GM21717 (cell line): ENCODE results near the gene ALDH1A1.

ENCODE experiments used
- ATAC-seq: cut with Tn5 transposase; IDR thresholded peaks from one replicate; pipeline ENCODE4 v1.9.1; 2021; ENCODE audit warnings: mild to moderate bottlenecking, moderate library complexity; ENCODE audit not compliant: unreplicated experiment

The ALDH1A1 gene

GRCh38 chr9:72980183-72980582 lies 27.3 kb upstream of the ALDH1A1 start:
- no peak for ATAC-seq

- ATAC-seq: no peak
Observed at GRCh38 chr9:72979405-72980100, 26.7 kb upstream of the ALDH1A1 start.

GRCh38 chr9:72978744-72979143 lies 25.9 kb upstream of the ALDH1A1 start:
- ATAC-seq: no peak

- no peak for ATAC-seq
Observed at GRCh38 chr9:72977670-72978069, 24.8 kb upstream of the ALDH1A1 start.

DNA sequence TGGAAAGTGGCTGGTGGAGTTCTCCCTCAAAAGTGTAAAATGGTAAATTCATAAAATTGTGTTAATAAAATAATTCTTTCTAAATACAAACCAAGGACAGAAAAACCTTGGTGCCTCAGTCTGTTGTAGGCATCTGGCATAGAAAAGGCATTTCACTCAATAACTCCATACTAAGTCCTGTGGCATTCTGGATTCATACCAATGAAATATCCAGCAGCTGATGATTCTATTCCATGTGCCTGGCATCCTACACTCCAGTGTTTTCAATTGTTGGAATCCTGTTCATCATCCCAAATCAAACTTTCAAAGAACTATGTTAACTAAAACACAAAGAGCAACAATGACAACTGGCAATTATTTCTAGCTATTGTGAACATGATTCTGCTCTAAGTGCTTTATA lies 21.6 kb upstream of the ALDH1A1 start:
- no peak for ATAC-seq

GRCh38 chr9:72972636-72973035 lies 19.8 kb upstream of the ALDH1A1 start:
- no peak for ATAC-seq

DNA sequence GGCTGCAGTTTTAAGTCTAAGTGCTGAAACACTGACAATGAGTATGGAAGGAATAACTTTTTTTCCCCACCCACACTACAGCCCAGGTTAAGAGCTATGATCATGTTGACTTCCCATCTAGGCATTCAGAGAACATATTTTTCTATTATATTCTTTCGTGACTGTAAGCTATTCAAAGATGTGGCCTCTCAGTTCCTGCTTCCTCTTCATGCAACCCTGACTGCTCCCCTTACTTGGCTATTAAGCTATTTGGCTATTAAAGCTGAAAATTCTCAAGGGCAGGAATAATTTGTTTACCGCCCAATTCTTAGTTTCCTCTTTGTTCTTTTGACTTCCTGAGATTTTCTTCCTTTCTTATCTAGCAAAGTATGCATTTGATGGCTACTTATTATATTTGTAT lies 18.6 kb upstream of the ALDH1A1 start:
- no peak for ATAC-seq

DNA sequence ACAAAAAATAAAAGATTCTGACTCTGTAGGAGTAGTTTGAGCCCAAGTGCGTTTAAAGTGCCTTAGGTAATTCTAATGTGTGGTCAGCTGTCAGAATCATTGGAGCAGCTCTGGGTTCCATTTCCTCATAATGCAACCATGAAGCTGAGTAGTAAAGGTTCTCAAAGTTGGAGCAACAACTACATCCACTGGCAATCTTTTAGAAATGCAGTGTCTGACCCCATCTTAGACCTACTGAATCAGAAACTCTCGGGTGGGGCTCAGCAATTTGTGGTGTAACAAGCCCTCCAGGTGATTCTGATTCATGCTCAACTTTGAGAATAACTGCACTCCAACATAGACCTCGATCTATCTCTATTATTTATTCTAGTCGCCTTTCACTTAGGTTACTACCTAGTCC lies 7.6 kb upstream of the ALDH1A1 start:
- no peak for ATAC-seq

GRCh38 chr9:72958485-72959281 lies 5.8 kb upstream of the ALDH1A1 start:
- no peak for ATAC-seq

DNA sequence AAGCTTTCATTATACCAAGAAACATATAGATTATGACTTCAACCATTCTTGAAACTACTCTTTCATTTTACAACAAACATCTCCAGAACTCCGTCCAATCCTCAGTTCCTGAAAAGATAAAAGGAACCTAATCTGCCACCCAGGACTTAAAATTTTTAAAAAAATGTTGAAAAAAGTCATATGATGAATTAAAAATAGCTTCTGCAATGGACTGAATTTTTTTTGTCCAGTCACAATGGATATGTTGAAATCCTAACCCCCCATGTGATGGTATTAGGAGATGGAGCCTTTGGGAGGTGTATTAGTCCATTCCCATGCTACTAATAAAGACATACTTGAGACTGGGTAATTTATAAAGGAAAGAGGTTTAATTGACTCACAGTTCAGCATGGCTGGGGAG lies 2.7 kb upstream of the ALDH1A1 start:
- ATAC-seq: no peak

- no peak for ATAC-seq
Observed at GRCh38 chr9:72955126-72955455, 2.2 kb upstream of the ALDH1A1 start.

GRCh38 chr9:72954431-72955125 lies 1.7 kb upstream of the ALDH1A1 start:
- ATAC-seq: no peak

DNA sequence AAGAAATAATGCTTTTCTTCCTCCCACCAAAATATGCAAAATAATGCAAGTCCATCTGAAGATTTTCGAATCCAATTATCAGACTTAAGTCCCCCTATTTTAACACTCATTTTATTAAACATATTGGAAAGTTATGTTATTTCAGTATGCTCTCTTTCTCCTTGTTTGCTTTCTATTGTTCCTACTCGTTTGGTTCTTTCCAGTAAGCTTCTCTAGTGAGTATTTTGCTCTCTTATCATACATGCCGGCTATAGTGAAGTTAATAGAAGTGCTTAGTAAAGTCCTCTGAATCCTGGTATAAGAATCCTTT lies 517 bp downstream of the ALDH1A1 start:
- ATAC-seq: no peak

DNA sequence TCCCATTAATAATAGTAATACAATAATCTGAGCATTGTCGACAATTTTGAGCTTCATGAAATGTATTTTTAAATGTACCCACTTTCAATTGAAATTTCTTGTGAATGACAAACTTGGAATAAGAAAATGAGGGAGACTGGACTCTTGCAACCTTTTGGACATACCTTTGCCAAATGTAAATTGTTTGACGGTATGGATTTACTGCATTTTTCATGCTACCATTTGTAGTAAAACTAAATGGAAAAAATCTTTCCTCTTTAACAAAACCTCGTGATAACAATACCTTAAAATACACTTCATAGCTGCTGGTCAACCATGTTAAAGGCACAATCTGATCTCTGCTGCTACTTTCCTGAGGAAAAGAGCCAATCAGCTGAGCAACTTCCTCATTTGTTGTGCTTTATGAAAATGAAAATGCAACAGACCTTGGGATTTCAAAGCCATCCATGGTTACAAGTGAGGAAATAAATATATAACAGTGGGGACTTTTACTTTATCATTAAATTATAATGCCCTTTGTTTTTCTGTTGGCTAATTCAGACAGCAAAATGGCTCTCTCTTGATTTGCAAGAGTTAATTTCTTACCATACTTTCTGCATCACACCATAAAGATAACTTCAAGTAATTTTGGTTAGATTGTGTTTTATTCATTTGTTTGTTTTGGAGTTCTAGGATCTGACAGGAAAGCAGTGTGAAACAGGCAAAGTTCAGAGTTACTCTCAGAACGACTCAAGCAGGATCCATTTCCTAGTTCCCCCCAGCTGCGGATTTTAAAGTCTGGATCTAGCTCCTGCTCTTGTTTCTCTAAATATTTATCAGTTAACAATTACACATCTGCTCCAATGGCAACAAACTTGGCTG lies 1.1 kb downstream of the ALDH1A1 start:
- no peak for ATAC-seq

- no peak for ATAC-seq
Observed at GRCh38 chr9:72950875-72951442, 1.9 kb downstream of the ALDH1A1 start.

DNA sequence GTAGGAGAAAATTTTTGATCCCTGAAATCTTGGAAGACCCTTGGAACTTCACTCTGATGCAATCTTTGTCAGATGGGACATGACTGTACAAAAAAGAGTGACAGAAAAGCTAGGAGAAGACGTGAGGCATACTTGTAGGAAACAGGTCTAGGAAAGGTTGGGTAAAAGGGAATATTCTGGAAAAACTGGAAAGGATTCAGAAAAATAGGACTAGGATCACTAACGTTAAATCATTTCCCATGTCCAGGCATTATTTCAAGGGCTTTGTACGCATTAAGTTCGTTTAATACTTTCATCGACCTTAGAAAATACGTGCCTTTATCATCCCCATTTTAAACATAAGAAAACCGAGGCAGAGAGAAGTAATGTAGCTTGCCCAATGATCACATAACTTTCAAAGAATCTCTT lies 2.9 kb downstream of the ALDH1A1 start:
- no peak for ATAC-seq

GRCh38 chr9:72949244-72949582 lies 3.6 kb downstream of the ALDH1A1 start:
- no peak for ATAC-seq

- ATAC-seq: no peak
Observed at GRCh38 chr9:72948575-72949243, 4.1 kb downstream of the ALDH1A1 start.

DNA sequence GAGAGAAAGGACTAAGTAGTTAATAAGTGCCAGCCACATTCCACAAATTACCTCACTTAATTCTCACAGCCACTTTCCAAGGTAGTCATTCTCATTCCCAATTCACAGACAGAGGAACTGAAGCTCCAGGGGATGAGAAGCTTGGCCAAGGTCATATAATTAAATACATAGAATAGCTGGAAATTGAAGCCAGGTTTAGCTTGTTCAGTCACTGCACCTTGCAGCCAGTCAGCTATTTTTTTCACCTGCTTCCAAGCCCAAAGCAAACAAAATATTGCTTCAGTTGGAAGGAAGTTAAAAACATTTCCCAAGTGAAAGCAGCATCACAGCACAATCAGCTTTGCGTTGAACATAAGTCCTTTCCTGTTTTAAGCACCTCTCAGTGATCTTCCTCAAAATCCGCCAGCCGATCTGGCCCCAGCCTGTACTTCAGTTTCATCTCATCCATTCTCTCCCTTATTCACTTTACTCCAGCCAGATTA lies 4.8 kb downstream of the ALDH1A1 start:
- ATAC-seq: no peak

- no peak for ATAC-seq
Observed at GRCh38 chr9:72946821-72947220, 6.0 kb downstream of the ALDH1A1 start.
